Nephron (organoid): ENCODE measurements around the gene DHRSX.

ENCODE experiments used
- H3K27ac Mint-ChIP-seq, 3 experiments: 2 replicates each; pipeline ENCODE4 v1.8.0; 2020; ENCODE audit warnings: mixed read lengths in 3 of 3, mild to moderate bottlenecking in 2 of 3, moderate library complexity in 1 of 3
- H3K27me3 Mint-ChIP-seq: 2 replicates; pipeline ENCODE4 v1.8.0; 2021; ENCODE audit warnings: low read depth, mild to moderate bottlenecking, moderate library complexity, mixed read lengths
- H3K36me3 Mint-ChIP-seq: 2 replicates; pipeline ENCODE4 v1.8.0; 2020; ENCODE audit warnings: low read depth, mixed read lengths
- H3K4me1 Mint-ChIP-seq: 2 replicates; pipeline ENCODE4 v1.8.0; 2020; ENCODE audit warnings: mixed read lengths
- H3K4me3 Mint-ChIP-seq, 3 experiments: 2 replicates each; pipeline ENCODE4 v1.8.0; 2020; ENCODE audit warnings: mild to moderate bottlenecking in 3 of 3, mixed read lengths in 3 of 3, moderate library complexity in 2 of 3
- H3K9me3 Mint-ChIP-seq: 2 replicates; pipeline ENCODE4 v1.8.0; 2020; ENCODE audit warnings: mixed read lengths
- TF ChIP-seq, protein P1 (sequence below), 3 experiments: fragments of 200-600 bp; sonication (generic); IDR thresholded peaks; one replicate each; pipeline ENCODE4 v1.5.0; 2021; ENCODE audit warnings: antibody characterized with exemption in 3 of 3; ENCODE audit not compliant: unreplicated experiment in 3 of 3

The DHRSX gene

GRCh38 chrX:2416851-2417604 lies 83.7 kb downstream of the DHRSX start:
- Mint-ChIP-seq H3K4me3 (no peak overlapping the region), H3K27me3 (no peaks in the 10 kb centered on the region), H3K27ac (no peak overlapping the region), H3K4me1 (no peaks in the 10 kb centered on the region), H3K9me3 (peaks cover 2% of the 10 kb centered on the region), H3K36me3 (peaks cover 15% of the 10 kb centered on the region)
- TF ChIP-seq, protein P1, sequence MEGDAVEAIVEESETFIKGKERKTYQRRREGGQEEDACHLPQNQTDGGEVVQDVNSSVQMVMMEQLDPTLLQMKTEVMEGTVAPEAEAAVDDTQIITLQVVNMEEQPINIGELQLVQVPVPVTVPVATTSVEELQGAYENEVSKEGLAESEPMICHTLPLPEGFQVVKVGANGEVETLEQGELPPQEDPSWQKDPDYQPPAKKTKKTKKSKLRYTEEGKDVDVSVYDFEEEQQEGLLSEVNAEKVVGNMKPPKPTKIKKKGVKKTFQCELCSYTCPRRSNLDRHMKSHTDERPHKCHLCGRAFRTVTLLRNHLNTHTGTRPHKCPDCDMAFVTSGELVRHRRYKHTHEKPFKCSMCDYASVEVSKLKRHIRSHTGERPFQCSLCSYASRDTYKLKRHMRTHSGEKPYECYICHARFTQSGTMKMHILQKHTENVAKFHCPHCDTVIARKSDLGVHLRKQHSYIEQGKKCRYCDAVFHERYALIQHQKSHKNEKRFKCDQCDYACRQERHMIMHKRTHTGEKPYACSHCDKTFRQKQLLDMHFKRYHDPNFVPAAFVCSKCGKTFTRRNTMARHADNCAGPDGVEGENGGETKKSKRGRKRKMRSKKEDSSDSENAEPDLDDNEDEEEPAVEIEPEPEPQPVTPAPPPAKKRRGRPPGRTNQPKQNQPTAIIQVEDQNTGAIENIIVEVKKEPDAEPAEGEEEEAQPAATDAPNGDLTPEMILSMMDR (IDR thresholded peaks at IDR 0.05; ENCODE audit: unreplicated experiment in 3 of 3), result no peak

DNA sequence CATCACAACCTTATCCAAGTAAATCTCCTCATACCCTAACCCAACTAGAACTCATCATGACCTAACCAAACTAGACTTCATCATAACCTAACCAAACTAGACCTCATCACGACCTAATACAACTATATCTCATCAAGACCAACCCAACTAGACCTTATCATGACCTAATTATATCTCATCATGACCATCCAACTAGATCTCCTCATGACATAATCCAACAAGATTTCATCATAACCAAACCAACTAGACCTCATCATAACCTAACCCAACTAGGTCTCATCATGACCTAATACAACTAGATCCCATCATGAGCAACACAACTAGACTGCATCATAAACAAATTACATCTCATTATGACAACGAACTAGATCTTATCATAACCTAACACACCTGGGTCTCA lies 86.4 kb downstream of the DHRSX start:
- TF ChIP-seq, protein P1 (IDR thresholded peaks at IDR 0.05; ENCODE audit: unreplicated experiment in 3 of 3), result no peak
- Mint-ChIP-seq H3K4me1 (peaks cover 6% of the 10 kb centered on the region), H3K36me3 (peaks cover 7% of the 10 kb centered on the region), H3K9me3 (no peaks in the 10 kb centered on the region), H3K27me3 (no peaks in the 10 kb centered on the region), H3K4me3 (no peak overlapping the region), H3K27ac (no peak overlapping the region)

DNA sequence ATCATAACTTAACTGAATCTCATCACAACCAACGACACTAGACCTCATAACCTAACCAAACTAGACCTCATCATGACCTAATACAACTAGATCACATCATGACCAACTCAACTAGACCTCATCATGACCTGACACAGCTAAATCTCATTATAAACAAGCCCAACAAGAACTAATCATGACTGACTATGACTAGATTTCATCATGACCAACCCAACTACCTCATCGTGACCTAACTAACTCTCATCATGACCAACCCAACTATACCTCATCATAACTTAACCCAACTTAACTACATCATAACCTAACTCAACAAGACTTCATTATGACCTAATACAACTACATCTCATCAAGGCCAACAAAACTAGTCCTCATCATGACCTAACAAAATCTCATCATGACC lies 86.8 kb downstream of the DHRSX start:
- Mint-ChIP-seq H3K9me3 (no peaks in the 10 kb centered on the region), H3K27me3 (no peaks in the 10 kb centered on the region)

DNA sequence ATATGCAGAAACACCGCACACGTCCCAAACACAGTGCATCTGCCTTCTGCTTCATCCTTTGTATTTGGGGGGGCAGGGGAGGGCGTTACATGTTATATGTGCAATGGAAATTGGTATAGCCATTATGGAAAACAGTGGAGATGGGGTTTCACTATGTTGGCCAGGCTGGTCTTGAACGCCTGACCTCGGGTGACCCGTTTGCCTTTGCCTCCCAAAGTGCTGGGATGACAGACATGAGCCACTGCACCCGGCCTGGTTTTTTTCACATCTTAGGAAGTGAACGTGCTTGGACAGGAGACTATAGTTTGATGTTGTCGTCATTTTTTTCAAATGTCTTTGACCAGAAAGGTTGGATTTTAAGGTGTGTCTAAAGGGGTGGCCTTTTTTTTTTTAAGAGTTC lies 88.6 kb downstream of the DHRSX start:
- H3K4me1 Mint-ChIP-seq, result peaks cover 6% of the 10 kb centered on the region
- H3K4me3 Mint-ChIP-seq, result no peak overlapping the region
- peaks cover 30% of the 10 kb centered on the region for H3K36me3 Mint-ChIP-seq
- H3K27ac Mint-ChIP-seq, result no peak overlapping the region
- no peaks in the 10 kb centered on the region for H3K27me3 Mint-ChIP-seq
- H3K9me3 Mint-ChIP-seq, result peaks cover 7% of the 10 kb centered on the region
- TF ChIP-seq, protein P1 (IDR thresholded peaks at IDR 0.05; ENCODE audit: unreplicated experiment in 3 of 3), result no peak

More for the DNA sequence above, 86.8 kb downstream of the DHRSX start:
- Mint-ChIP-seq H3K4me3 (no peak overlapping the region), H3K36me3 (peaks cover 11% of the 10 kb centered on the region), H3K27ac (no peak overlapping the region), H3K4me1 (peaks cover 6% of the 10 kb centered on the region)
- TF ChIP-seq, protein P1 (IDR thresholded peaks at IDR 0.05; ENCODE audit: unreplicated experiment in 3 of 3), result no peak

GRCh38 chrX:2410279-2411020 lies 90.3 kb downstream of the DHRSX start:
- Mint-ChIP-seq H3K27ac (peak overlapping the region; percentile 43 to 63 (median 53)), H3K27me3 (no peaks in the 10 kb centered on the region), H3K4me3 (no peak overlapping the region), H3K9me3 (peaks cover 9% of the 10 kb centered on the region), H3K36me3 (peaks cover 44% of the 10 kb centered on the region), H3K4me1 (peaks cover 6% of the 10 kb centered on the region)
- TF ChIP-seq, protein P1 (IDR thresholded peaks at IDR 0.05; ENCODE audit: unreplicated experiment in 3 of 3), result no peak
